ENCODE data around the gene MAP3K2. TPM values are rescaled to one million over a fixed set of nuclear protein-coding genes. Genes with fewer than 3 reads are reported as not detected.

Gene MAP3K2
- total and polyA plus RNA-seq, 2 of the 8 experiments (the other 6 are each of a cell fraction or from before 2014, with no cell fraction given): 2.0 to 23.2 TPM

DNA sequence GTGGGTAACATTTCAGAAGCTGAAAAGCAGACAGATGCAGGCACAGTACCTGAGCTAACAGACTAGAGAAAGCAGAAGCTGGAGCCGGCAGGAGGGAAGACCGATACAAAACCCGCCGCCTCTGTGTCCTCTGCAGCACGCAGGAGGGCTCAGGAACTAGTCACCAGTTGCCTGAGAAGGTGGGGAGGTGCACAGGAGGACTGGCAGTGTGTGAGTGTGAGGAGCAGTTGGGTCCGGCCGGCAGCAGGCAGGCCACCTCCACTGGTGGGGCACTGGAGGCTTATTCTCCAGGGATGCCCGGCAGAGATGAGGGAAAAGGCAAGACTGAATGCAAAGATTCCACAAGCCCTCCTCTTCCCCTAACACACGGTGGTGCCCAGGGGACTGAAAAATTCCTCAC, 112.0 kb downstream of the MAP3K2 start:
- H4K20me1 ChIP-seq (replicated peaks in 1 of 2; ENCODE audit: control insufficient read depth in 1 of 2, insufficient read depth in 2 of 2, low read length in 2 of 2): peaks cover 4 to 5% of the 10 kb centered on the region in 2 experiments
- no peak overlapping the region for H3K27ac ChIP-seq (ENCODE audit: low read depth, low read length)
- H3K9ac ChIP-seq (replicated peaks in 1 of 4; ENCODE audit: extremely low read depth in 1 of 4, low read depth in 3 of 4, low read length in 3 of 4): no peak overlapping the region
- no peak overlapping the region for H3K4ac ChIP-seq (replicated peaks; ENCODE audit: insufficient read length, low read depth, low read length)
- ChIA-PET POLR2A (ENCODE audit: partially characterized antibody) (no interaction called here), CTCF (ENCODE audit: partially characterized antibody) (interaction anchor here (0.8 to 3.1 kb wide), 2 partner anchors 79 to 189 kb away, joined by 3 to 7 read pairs; no protein-coding TSS in a partner anchor)
- no peak overlapping the region for H3K18ac ChIP-seq (ENCODE audit: extremely low read depth, low read length)
- DNase-seq (ENCODE audit: low read depth in 1 of 2, low spot score in 2 of 2): no peak
- H3K23ac ChIP-seq (ENCODE audit: insufficient read length): no peak overlapping the region
- no peak overlapping the region for H3K4me2 ChIP-seq (ENCODE audit: insufficient read depth in 1 of 2, low read depth in 2 of 2, low read length in 2 of 2)
- no peak overlapping the region for H4K91ac ChIP-seq (replicated peaks; ENCODE audit: insufficient read length, low read length)
- H3K36me3 ChIP-seq (ENCODE audit: control insufficient read depth in 2 of 4, insufficient read depth in 4 of 4, low read length in 3 of 4): peaks cover 39 to 76% (median 64%) of the 10 kb centered on the region in 4 experiments
- H4K8ac ChIP-seq (ENCODE audit: extremely low read depth, insufficient read depth, low read length): no peak overlapping the region
- H3K14ac ChIP-seq (ENCODE audit: insufficient read length): no peak overlapping the region
- H2AK5ac ChIP-seq (ENCODE audit: low read depth, low read length): no peak overlapping the region
- no peaks in the 10 kb centered on the region for H3K4me1 ChIP-seq (replicated peaks in 1 of 4; ENCODE audit: control insufficient read depth in 3 of 4, insufficient read depth in 4 of 4, low read length in 3 of 4)
- FAIRE-seq: no peak
- no peak overlapping the region for H4K5ac ChIP-seq (ENCODE audit: insufficient read length, low read depth, low read length)
- H3K4me3 ChIP-seq (ENCODE audit: extremely low read depth in 1 of 4, insufficient read depth in 2 of 4, low read depth in 3 of 4, low read length in 4 of 4): no peak overlapping the region
- H2BK5ac ChIP-seq (ENCODE audit: low read depth, low read length): no peak overlapping the region
- no peak overlapping the region for H2AFZ ChIP-seq (ENCODE audit: low read length)
- no peak overlapping the region for H2BK120ac ChIP-seq (replicated peaks; ENCODE audit: low read depth, low read length)
- no peak overlapping the region for H3K56ac ChIP-seq (replicated peaks; ENCODE audit: insufficient read length, low read depth, low read length)
- no peaks in the 10 kb centered on the region for H3K79me2 ChIP-seq (ENCODE audit: control insufficient read depth in 1 of 2, insufficient read depth in 2 of 2, low read length in 2 of 2)
- no peak overlapping the region for H2BK20ac ChIP-seq (ENCODE audit: low read length)
- no peak overlapping the region for H2BK12ac ChIP-seq (ENCODE audit: low read depth, low read length)
- no peaks in the 10 kb centered on the region for H3K9me3 ChIP-seq (ENCODE audit: insufficient read depth in 2 of 2, low read depth in 1 of 2, low read length in 1 of 2)
- peaks cover 3% of the 10 kb centered on the region; the same call in 1 of the 2 replicates for H3K79me1 ChIP-seq (ENCODE audit: low read depth, low read length)
- H3K27me3 ChIP-seq (replicated peaks in 1 of 4; ENCODE audit: control insufficient read depth in 3 of 4, extremely low read depth in 1 of 4, insufficient read depth in 3 of 4, low read length in 3 of 4): no peaks in the 10 kb centered on the region
- H2BK15ac ChIP-seq (ENCODE audit: low read length): no peak overlapping the region
- 93% methylated on average over 9 of the region's 9 CpGs; no CpG with 5 or more reads in 1 of the 2 experiments for WGBS, 2 experiments (ENCODE audit: extremely low coverage in 1 of 2, insufficient coverage in 1 of 2, insufficient read length in 1 of 2, insufficient replicate concordance in 2 of 2, low coverage in 1 of 2, low lambda C conversion rate in 2 of 2, missing lambda C conversion rate in 1 of 2)
- no peaks in the 10 kb centered on the region for H3K23me2 ChIP-seq (ENCODE audit: low read depth, low read length)
- TF ChIP-seq ZNF274 (IDR thresholded peaks at IDR 0.05; ENCODE audit: borderline replicate concordance, extremely low read depth, low read length) (no peak), POLR2A (IDR thresholded peaks at IDR 0.05; ENCODE audit: control extremely low read depth in 1 of 2, low read depth in 2 of 2, low read length in 2 of 2) (no peak), SRF (IDR thresholded peaks at IDR 0.05; ENCODE audit: low read depth, low read length) (no peak), RFX5 (IDR thresholded peaks at IDR 0.05; ENCODE audit: borderline replicate concordance, low read depth, low read length) (no peak), BACH1 (IDR thresholded peaks at IDR 0.05; ENCODE audit: low read length) (no peak), SP2 (IDR thresholded peaks at IDR 0.05; ENCODE audit: low read length) (no peak), TAF7 (optimal IDR thresholded peaks at IDR 0.05; ENCODE audit: borderline replicate concordance, low read depth, low read length) (no peak), BRCA1 (IDR thresholded peaks at IDR 0.05; ENCODE audit: low read depth, low read length) (no peak), SP1 (IDR thresholded peaks at IDR 0.05; ENCODE audit: low read depth, low read length) (no peak), FOSL1 (IDR thresholded peaks at IDR 0.05; ENCODE audit: insufficient read depth, low read depth, low read length) (no peak), CEBPB (IDR thresholded peaks at IDR 0.05; ENCODE audit: low read depth, low read length) (no peak), MAFK (IDR thresholded peaks at IDR 0.05; ENCODE audit: low read depth, low read length) (no peak)
- TF ChIP-seq, protein P1, sequence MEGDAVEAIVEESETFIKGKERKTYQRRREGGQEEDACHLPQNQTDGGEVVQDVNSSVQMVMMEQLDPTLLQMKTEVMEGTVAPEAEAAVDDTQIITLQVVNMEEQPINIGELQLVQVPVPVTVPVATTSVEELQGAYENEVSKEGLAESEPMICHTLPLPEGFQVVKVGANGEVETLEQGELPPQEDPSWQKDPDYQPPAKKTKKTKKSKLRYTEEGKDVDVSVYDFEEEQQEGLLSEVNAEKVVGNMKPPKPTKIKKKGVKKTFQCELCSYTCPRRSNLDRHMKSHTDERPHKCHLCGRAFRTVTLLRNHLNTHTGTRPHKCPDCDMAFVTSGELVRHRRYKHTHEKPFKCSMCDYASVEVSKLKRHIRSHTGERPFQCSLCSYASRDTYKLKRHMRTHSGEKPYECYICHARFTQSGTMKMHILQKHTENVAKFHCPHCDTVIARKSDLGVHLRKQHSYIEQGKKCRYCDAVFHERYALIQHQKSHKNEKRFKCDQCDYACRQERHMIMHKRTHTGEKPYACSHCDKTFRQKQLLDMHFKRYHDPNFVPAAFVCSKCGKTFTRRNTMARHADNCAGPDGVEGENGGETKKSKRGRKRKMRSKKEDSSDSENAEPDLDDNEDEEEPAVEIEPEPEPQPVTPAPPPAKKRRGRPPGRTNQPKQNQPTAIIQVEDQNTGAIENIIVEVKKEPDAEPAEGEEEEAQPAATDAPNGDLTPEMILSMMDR (IDR thresholded peaks at IDR 0.05; ENCODE audit: control extremely low read depth in 1 of 3, insufficient read depth in 1 of 3, low read depth in 1 of 3, low read length in 3 of 3): no peak
